22Rv1 (cell line): ENCODE measurements around the gene LTBP2.

Experiments used
- CTCF ChIP-seq: fragments of 450-650 bp; IDR thresholded peaks from 2 replicates; pipeline ENCODE4 v1.5.1; 2017; ENCODE audit warnings: mild to moderate bottlenecking
- ZFX ChIP-seq: fragments of 450-650 bp; IDR thresholded peaks from 2 replicates; pipeline ENCODE4 v1.6.1; 2017; ENCODE audit warnings: antibody characterized with exemption, borderline replicate concordance

- TF ChIP-seq CTCF: no peak
- TF ChIP-seq ZFX: no peak
Observed at GRCh38 chr14:74518221-74518620, 93.8 kb downstream of the LTBP2 start.
